ENCODE measurements around the gene PCDHGA7. TPM values are rescaled to one million over a fixed set of nuclear protein-coding genes. Genes with fewer than 3 reads are reported as not detected.

Gene PCDHGA7
- total RNA-seq, 1 experiment from 2014 or later = 0.83 TPM

DNA sequence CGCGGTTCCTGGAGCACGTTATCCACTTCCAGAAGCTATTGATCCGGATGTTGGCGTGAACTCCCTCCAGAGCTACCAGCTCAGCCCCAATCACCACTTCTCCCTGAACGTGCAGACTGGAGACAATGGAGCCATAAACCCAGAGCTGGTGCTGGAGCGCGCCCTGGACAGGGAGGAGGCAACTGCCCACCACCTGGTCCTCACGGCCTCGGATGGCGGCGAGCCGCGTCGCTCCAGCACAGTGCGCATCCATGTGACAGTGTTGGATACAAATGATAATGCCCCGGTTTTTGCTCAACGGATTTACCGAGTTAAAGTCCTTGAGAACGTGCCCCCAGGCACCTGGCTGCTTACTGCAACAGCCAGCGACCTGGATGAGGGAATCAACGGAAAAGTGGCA lies 20.8 kb downstream of the PCDHGA7 start:
- H3K4ac ChIP-seq (ENCODE audit: low read depth, low read length) = no peak overlapping the region
- H4K91ac ChIP-seq (ENCODE audit: insufficient read length, low read depth, low read length) = no peak overlapping the region
- no peak overlapping the region for H3K56ac ChIP-seq (ENCODE audit: insufficient read length, low read depth, low read length)
- H2BK20ac ChIP-seq (ENCODE audit: low read depth, low read length, poor library complexity, severe bottlenecking) = no peak overlapping the region
- no peak overlapping the region for H2BK120ac ChIP-seq (ENCODE audit: low read depth, low read length, poor library complexity, severe bottlenecking)
- Mint-ChIP-seq H3K27ac (no peak overlapping the region), H3K27me3 (ENCODE audit: low read depth) (peaks cover 3% of the 10 kb centered on the region), H3K9me3 (peaks cover 33 to 51% of the 10 kb centered on the region in 2 experiments), H3K4me1 (peaks cover 2 to 3% of the 10 kb centered on the region in 2 experiments), H3K4me3 (no peak overlapping the region), H3K36me3 (ENCODE audit: insufficient read depth in 1 of 3, low read depth in 3 of 3) (peaks cover 19 to 31% (median 31%) of the 10 kb centered on the region in 3 experiments)
- peaks cover 5% of the 10 kb centered on the region for H3K23me2 ChIP-seq (ENCODE audit: insufficient read length, low read depth, low read length, poor library complexity, severe bottlenecking)
- H4K8ac ChIP-seq (replicated peaks; ENCODE audit: insufficient read length, low read depth, low read length) = no peak overlapping the region
- no peak overlapping the region for H3K14ac ChIP-seq (ENCODE audit: insufficient read depth, low read length)
- no peaks in the 10 kb centered on the region for H3K27me3 ChIP-seq (ENCODE audit: insufficient read depth, low read length)
- H3K9me3 ChIP-seq (ENCODE audit: control insufficient read depth, low read depth, low read length) = peaks cover 29% of the 10 kb centered on the region
- H3K18ac ChIP-seq (ENCODE audit: insufficient read length, low read depth, low read length) = no peak overlapping the region
- H3K9ac ChIP-seq (ENCODE audit: extremely low read depth, insufficient read length, low read length) = no peak overlapping the region
- no peaks in the 10 kb centered on the region for H3K79me1 ChIP-seq (ENCODE audit: insufficient read depth, low read depth, low read length, poor library complexity, severe bottlenecking)
- no peak overlapping the region for H3K4me2 ChIP-seq (ENCODE audit: insufficient read depth, insufficient read length, low read length)
- H3K79me2 ChIP-seq (ENCODE audit: insufficient read depth, low read length) = no peaks in the 10 kb centered on the region
- no peaks in the 10 kb centered on the region for H3K4me1 ChIP-seq (ENCODE audit: insufficient read depth, low read length)
- H2AK5ac ChIP-seq (ENCODE audit: insufficient read length, low read length) = no peak overlapping the region
- H4K20me1 ChIP-seq (ENCODE audit: control insufficient read depth, insufficient read depth, insufficient read length) = no peaks in the 10 kb centered on the region
- DNase-seq = no peak
- no peak overlapping the region for H2BK5ac ChIP-seq (ENCODE audit: insufficient read length, low read length)
- no peak overlapping the region for H3K23ac ChIP-seq (ENCODE audit: insufficient read length, low read depth, low read length)
- no peak overlapping the region for H2AFZ ChIP-seq (ENCODE audit: low read length)
- no peak overlapping the region for H2BK12ac ChIP-seq (ENCODE audit: insufficient read length, low read depth, low read length)
- no peak overlapping the region for H3T11ph ChIP-seq (ENCODE audit: low read length)
- H3K27ac ChIP-seq (ENCODE audit: insufficient read length, low read depth, low read length) = no peak overlapping the region
- H2BK15ac ChIP-seq (ENCODE audit: low read depth, low read length) = no peak overlapping the region
- TF ChIP-seq, protein P1, sequence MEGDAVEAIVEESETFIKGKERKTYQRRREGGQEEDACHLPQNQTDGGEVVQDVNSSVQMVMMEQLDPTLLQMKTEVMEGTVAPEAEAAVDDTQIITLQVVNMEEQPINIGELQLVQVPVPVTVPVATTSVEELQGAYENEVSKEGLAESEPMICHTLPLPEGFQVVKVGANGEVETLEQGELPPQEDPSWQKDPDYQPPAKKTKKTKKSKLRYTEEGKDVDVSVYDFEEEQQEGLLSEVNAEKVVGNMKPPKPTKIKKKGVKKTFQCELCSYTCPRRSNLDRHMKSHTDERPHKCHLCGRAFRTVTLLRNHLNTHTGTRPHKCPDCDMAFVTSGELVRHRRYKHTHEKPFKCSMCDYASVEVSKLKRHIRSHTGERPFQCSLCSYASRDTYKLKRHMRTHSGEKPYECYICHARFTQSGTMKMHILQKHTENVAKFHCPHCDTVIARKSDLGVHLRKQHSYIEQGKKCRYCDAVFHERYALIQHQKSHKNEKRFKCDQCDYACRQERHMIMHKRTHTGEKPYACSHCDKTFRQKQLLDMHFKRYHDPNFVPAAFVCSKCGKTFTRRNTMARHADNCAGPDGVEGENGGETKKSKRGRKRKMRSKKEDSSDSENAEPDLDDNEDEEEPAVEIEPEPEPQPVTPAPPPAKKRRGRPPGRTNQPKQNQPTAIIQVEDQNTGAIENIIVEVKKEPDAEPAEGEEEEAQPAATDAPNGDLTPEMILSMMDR (conservative IDR thresholded peaks at IDR 0.05) = no peak
- no CpG with 5 or more reads among the region's 22 CpGs for WGBS (ENCODE audit: extremely low coverage, insufficient read length, low lambda C conversion rate)
- H4K5ac ChIP-seq (ENCODE audit: insufficient read length, low read depth, low read length) = no peak overlapping the region
